HepG2 (cell line): ENCODE measurements around the gene CTU2. TPM values are rescaled to one million over a fixed set of nuclear protein-coding genes. Genes with fewer than 3 reads are reported as not detected.

Experiments used
- ATF7 ChIP-seq, 2 experiments: fragments of 450-650 bp in 1 of 2; sonication (generic) in 1 of 2; formaldehyde crosslinking in 1 of 2; IDR thresholded peaks; 2 replicates each; pipeline versions ENCODE4 v1.4.0 to v1.6.1; 2016 to 2020; ENCODE audit warnings: antibody characterized with exemption in 1 of 2, mild to moderate bottlenecking in 1 of 2, missing genetic modification reagents in 1 of 2
- BCL6 ChIP-seq: IDR thresholded peaks from 2 replicates; pipeline ENCODE4 v1.6.1; 2016; ENCODE audit warnings: missing genetic modification reagents, missing compliant biosample characterization
- CBX1 ChIP-seq: IDR thresholded peaks from one replicate; pipeline ENCODE4 v1.6.1; 2016; ENCODE audit warnings: antibody characterized with exemption, low read depth
- GATAD1 ChIP-seq: IDR thresholded peaks from 2 replicates; pipeline ENCODE4 v1.6.1; 2016; ENCODE audit warnings: missing genetic modification reagents, missing compliant biosample characterization
- KDM1A ChIP-seq: IDR thresholded peaks from 2 replicates; pipeline ENCODE4 v1.6.1; 2016; ENCODE audit warnings: missing compliant biosample characterization
- LCORL ChIP-seq, 2 experiments: fragments of 450-650 bp in 1 of 2; sonication (generic) in 1 of 2; formaldehyde crosslinking in 1 of 2; IDR thresholded peaks; 2 replicates each; pipeline versions ENCODE4 v1.5.0 to v1.6.1; 2017 to 2020; ENCODE audit warnings: antibody characterized with exemption in 1 of 2, missing genetic modification reagents in 1 of 2
- MED1 ChIP-seq: sonication (generic); formaldehyde crosslinking; IDR thresholded peaks from 2 replicates; pipeline ENCODE4 v1.4.0; 2020; ENCODE audit warnings: missing genetic modification reagents
- NR2C2 ChIP-seq: sonication (generic); formaldehyde crosslinking; IDR thresholded peaks from 2 replicates; pipeline ENCODE4 v1.4.0; 2020; ENCODE audit warnings: missing genetic modification reagents, mild to moderate bottlenecking, moderate library complexity, borderline replicate concordance
- NR2F1 ChIP-seq, 2 experiments: fragments of 450-650 bp in 1 of 2; formaldehyde crosslinking in 1 of 2; IDR thresholded peaks; 2 replicates each; pipeline versions ENCODE4 v1.5.0 to v1.6.1; 2016 to 2020; ENCODE audit warnings: mild to moderate bottlenecking in 1 of 2, missing compliant biosample characterization in 1 of 2, missing genetic modification reagents in 1 of 2, moderate library complexity in 1 of 2
- PITX1 ChIP-seq: sonication (generic); formaldehyde crosslinking; IDR thresholded peaks from 2 replicates; pipeline ENCODE4 v1.5.1; 2020; ENCODE audit warnings: mild to moderate bottlenecking, missing genetic modification reagents
- SCMH1 ChIP-seq: sonication (generic); formaldehyde crosslinking; IDR thresholded peaks from 2 replicates; pipeline ENCODE4 v1.9.0; 2021; ENCODE audit warnings: missing genetic modification reagents, mild to moderate bottlenecking, borderline replicate concordance
- SIN3A ChIP-seq: IDR thresholded peaks from 2 replicates; pipeline ENCODE4 v1.6.1; 2011; ENCODE audit warnings: low read depth, mild to moderate bottlenecking, control low read depth, low read length, borderline replicate concordance
- SPEN ChIP-seq: sonication (generic); formaldehyde crosslinking; IDR thresholded peaks from 2 replicates; pipeline ENCODE4 v1.5.1; 2020; ENCODE audit warnings: low read depth, mild to moderate bottlenecking, missing genetic modification reagents
- TBX3 ChIP-seq: fragments of 450-650 bp; IDR thresholded peaks from 2 replicates; pipeline ENCODE4 v1.6.1; 2017; ENCODE audit warnings: antibody characterized with exemption, mild to moderate bottlenecking, inconsistent platforms, borderline replicate concordance
- YY1 ChIP-seq: IDR thresholded peaks from 2 replicates; pipeline ENCODE4 v1.6.1; 2011; ENCODE audit warnings: low read length, low read depth, moderate library complexity, mild to moderate bottlenecking; ENCODE audit not compliant: insufficient read depth, insufficient replicate concordance
- ZBTB42 ChIP-seq: sonication (generic); formaldehyde crosslinking; IDR thresholded peaks from 2 replicates; pipeline ENCODE4 v1.5.0; 2020; ENCODE audit warnings: mild to moderate bottlenecking, missing genetic modification reagents
- ZNF136 ChIP-seq: sonication (generic); formaldehyde crosslinking; IDR thresholded peaks from 2 replicates; pipeline ENCODE4 v1.8.1; 2022; ENCODE audit warnings: low read depth, mild to moderate bottlenecking, moderate library complexity, missing genetic modification reagents
- ZNF20 ChIP-seq: sonication (generic); formaldehyde crosslinking; IDR thresholded peaks from 2 replicates; pipeline ENCODE4 v1.4.0; 2020; ENCODE audit warnings: mild to moderate bottlenecking, moderate library complexity, missing genetic modification reagents
- ZNF24 ChIP-seq: fragments of 450-650 bp; IDR thresholded peaks from 2 replicates; pipeline ENCODE4 v1.6.1; 2017; ENCODE audit warnings: antibody characterized with exemption, mild to moderate bottlenecking
- ZNF570 ChIP-seq: sonication (generic); formaldehyde crosslinking; IDR thresholded peaks from 2 replicates; pipeline ENCODE4 v1.4.0; 2020; ENCODE audit warnings: mild to moderate bottlenecking, missing genetic modification reagents, borderline replicate concordance
- ZNF615 ChIP-seq: sonication (generic); formaldehyde crosslinking; IDR thresholded peaks from 2 replicates; pipeline ENCODE4 v1.5.0; 2020; ENCODE audit warnings: mild to moderate bottlenecking, missing genetic modification reagents, borderline replicate concordance
- ZNF678 ChIP-seq: sonication (generic); formaldehyde crosslinking; IDR thresholded peaks from 2 replicates; pipeline ENCODE4 v1.4.0; 2020; ENCODE audit warnings: mild to moderate bottlenecking, missing genetic modification reagents
- ZNF768 ChIP-seq: sonication (generic); formaldehyde crosslinking; IDR thresholded peaks from 2 replicates; pipeline ENCODE4 v1.4.0; 2020; ENCODE audit warnings: missing genetic modification reagents
- polyA plus RNA-seq, 8 experiments: library from polyadenylated mRNA; depleted of rRNA in 3 of 8; stranded (reverse) in 7 of 8; unstranded in 1 of 8; fragments of >200 nt; fragmentation: Illumina TruSeq in 4 of 8; extraction: Trizol in 4 of 8; gene quantifications; 2 replicates each; pipeline versions ENCODE4 v1.2.1 to v1.2.3, GENCODE V29; 2011 to 2016; ENCODE audit warnings: low read depth in 4 of 8, missing spikeins in 1 of 8, mixed read lengths in 1 of 8; ENCODE audit not compliant: insufficient read depth in 1 of 8
- total RNA-seq, 5 experiments: library from RNA; depleted of rRNA; stranded (reverse); fragments of >200 nt; fragmentation: Illumina TruSeq; extraction: Trizol; gene quantifications; 2 replicates each; pipeline ENCODE4 v1.2.3, GENCODE V29; 2016; ENCODE audit warnings: low read depth in 1 of 5
- TF ChIP-seq, protein P1 (sequence below): sonication (generic); formaldehyde crosslinking; IDR thresholded peaks from 2 replicates; pipeline ENCODE4 v1.5.1; 2020; ENCODE audit warnings: mild to moderate bottlenecking, missing genetic modification reagents, moderate library complexity
- TF ChIP-seq, protein P2 (sequence below): sonication (generic); formaldehyde crosslinking; conservative IDR thresholded peaks from 2 replicates; pipeline ENCODE4 v1.4.0; 2020; ENCODE audit warnings: missing genetic modification reagents
- TF ChIP-seq, protein P3 (sequence below): sonication (generic); formaldehyde crosslinking; IDR thresholded peaks from 2 replicates; pipeline ENCODE4 v1.5.0; 2020; ENCODE audit warnings: mild to moderate bottlenecking, low read depth, missing genetic modification reagents, borderline replicate concordance
- TF ChIP-seq, protein P4 (sequence below): sonication (generic); formaldehyde crosslinking; IDR thresholded peaks from 2 replicates; pipeline ENCODE4 v1.5.1; 2020; ENCODE audit warnings: missing genetic modification reagents, mild to moderate bottlenecking, borderline replicate concordance

Gene CTU2
- total and polyA plus RNA-seq, 2 of the 13 experiments (the other 11 are each of a cell fraction or from before 2014, with no cell fraction given) = 13.3 to 21.9 TPM

DNA sequence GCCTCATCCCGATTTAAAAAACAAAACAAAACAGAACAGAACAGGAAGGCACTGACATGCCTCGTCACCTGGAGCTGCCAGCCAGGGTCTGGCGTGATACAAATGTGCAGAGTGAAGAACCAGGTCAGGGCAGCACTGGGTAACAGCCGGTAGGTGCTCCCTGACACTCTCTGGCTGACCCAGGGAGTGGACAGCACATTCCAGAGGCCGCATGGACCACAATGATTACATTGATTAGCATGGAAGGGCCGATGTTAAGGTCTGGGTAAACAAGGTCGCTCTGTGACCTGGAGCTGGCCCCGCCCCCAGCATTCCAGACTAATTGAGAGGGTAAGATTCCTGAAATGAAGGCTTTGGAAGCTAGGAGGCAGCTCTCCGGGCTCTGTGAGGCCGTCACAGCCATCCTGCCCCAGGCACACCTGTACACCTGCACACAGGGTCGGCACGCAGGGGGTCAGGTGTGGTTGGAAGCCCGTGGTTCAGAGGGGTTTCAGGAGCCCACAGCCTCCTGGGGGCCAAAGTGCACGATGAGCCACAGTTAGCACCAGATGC, 57.3 kb downstream of the CTU2 start (continued):
- TF ChIP-seq, protein P1, sequence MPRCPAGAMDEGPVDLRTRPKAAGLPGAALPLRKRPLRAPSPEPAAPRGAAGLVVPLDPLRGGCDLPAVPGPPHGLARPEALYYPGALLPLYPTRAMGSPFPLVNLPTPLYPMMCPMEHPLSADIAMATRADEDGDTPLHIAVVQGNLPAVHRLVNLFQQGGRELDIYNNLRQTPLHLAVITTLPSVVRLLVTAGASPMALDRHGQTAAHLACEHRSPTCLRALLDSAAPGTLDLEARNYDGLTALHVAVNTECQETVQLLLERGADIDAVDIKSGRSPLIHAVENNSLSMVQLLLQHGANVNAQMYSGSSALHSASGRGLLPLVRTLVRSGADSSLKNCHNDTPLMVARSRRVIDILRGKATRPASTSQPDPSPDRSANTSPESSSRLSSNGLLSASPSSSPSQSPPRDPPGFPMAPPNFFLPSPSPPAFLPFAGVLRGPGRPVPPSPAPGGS (CRISPR knock-in tag) = peak; percentile 70; the same call in 1 of the 2 replicates
- TF ChIP-seq ZNF768 (peak; percentile 30; the same call in 1 of the 2 replicates), KDM1A (CRISPR knock-in tag) (peak; percentile 91), ZNF570 (CRISPR knock-in tag) (no peak), ZBTB42 (no peak), ZNF678 (CRISPR knock-in tag) (no peak), YY1 (peak; percentile 50), LCORL (IDR thresholded peaks at IDR 0.05) (no peak), LCORL (CRISPR knock-in tag; IDR thresholded peaks at IDR 0.05) (peak; percentile 99), ATF7 (IDR thresholded peaks at IDR 0.05) (peak; percentile 14; the same call in 1 of the 2 replicates), ATF7 (CRISPR knock-in tag; IDR thresholded peaks at IDR 0.05) (no peak), SPEN (CRISPR knock-in tag) (peak; percentile 75), SCMH1 (CRISPR knock-in tag) (no peak), ZNF20 (CRISPR knock-in tag) (no peak), CBX1 (no peak), ZNF136 (no peak), NR2C2 (CRISPR knock-in tag) (peak; percentile 82), BCL6 (CRISPR knock-in tag) (peak; percentile 92), ZNF24 (no peak; the same call in 1 of the 2 replicates), ZNF615 (CRISPR knock-in tag) (no peak), NR2F1 (CRISPR knock-in tag; IDR thresholded peaks at IDR 0.05) (peak; percentile 81 to 95), MED1 (peak; percentile 89), GATAD1 (CRISPR knock-in tag) (peak; percentile 71), SIN3A (no peak), PITX1 (CRISPR knock-in tag) (peak; percentile 98), TBX3 (peak; percentile 90)
- TF ChIP-seq, protein P2, sequence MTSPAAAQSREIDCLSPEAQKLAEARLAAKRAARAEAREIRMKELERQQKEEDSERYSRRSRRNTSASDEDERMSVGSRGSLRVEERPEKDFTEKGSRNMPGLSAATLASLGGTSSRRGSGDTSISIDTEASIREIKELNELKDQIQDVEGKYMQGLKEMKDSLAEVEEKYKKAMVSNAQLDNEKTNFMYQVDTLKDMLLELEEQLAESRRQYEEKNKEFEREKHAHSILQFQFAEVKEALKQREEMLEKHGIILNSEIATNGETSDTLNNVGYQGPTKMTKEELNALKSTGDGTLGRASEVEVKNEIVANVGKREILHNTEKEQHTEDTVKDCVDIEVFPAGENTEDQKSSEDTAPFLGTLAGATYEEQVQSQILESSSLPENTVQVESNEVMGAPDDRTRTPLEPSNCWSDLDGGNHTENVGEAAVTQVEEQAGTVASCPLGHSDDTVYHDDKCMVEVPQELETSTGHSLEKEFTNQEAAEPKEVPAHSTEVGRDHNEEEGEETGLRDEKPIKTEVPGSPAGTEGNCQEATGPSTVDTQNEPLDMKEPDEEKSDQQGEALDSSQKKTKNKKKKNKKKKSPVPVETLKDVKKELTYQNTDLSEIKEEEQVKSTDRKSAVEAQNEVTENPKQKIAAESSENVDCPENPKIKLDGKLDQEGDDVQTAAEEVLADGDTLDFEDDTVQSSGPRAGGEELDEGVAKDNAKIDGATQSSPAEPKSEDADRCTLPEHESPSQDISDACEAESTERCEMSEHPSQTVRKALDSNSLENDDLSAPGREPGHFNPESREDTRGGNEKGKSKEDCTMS (CRISPR knock-in tag) = no peak
- TF ChIP-seq, protein P3, sequence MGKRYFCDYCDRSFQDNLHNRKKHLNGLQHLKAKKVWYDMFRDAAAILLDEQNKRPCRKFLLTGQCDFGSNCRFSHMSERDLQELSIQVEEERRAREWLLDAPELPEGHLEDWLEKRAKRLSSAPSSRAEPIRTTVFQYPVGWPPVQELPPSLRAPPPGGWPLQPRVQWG (CRISPR knock-in tag) = no peak
- TF ChIP-seq, protein P4, sequence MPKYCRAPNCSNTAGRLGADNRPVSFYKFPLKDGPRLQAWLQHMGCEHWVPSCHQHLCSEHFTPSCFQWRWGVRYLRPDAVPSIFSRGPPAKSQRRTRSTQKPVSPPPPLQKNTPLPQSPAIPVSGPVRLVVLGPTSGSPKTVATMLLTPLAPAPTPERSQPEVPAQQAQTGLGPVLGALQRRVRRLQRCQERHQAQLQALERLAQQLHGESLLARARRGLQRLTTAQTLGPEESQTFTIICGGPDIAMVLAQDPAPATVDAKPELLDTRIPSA (CRISPR knock-in tag) = no peak
